SK-N-SH (cell line): ENCODE data around the gene CACNA1E. TPM values are rescaled to one million over a fixed set of nuclear protein-coding genes. Genes with fewer than 3 reads are reported as not detected.

Experiments
- CTCF ChIA-PET: fragments of 300-600, 350-600 bp; formaldehyde crosslinking; extraction: SDS; loops from one replicate; lab custom pipeline; 2021; lab: Yijun Ruan, JAX
- POLR2A ChIA-PET: fragments of 350-600 bp; sonication (Branson Sonifier 250); formaldehyde crosslinking; extraction: SDS; loops from one replicate; lab custom pipeline; 2020; ENCODE audit warnings: antibody characterized with exemption, inconsistent platforms; lab: Yijun Ruan, JAX
- DNase-seq: peaks from one replicate; pipeline ENCODE4 v3.0.0; 2012
- H2AFZ ChIP-seq: fragments of 200-600 bp; sonication (generic); 2 replicates; pipeline ENCODE4 v1.8.1; 2016; ENCODE audit warnings: antibody characterized with exemption, mild to moderate bottlenecking, low read depth
- H3F3A ChIP-seq: fragments of 200-600 bp; sonication (generic); replicated peaks from 2 replicates; pipeline ENCODE3; 2016; ENCODE audit warnings: antibody characterized with exemption, mild to moderate bottlenecking; ENCODE audit not compliant: insufficient read depth
- H3K27ac ChIP-seq, 2 experiments: fragments of 200-500 bp in 1 of 2; fragments of 200-600 bp in 1 of 2; sonication (Bioruptor generic) in 1 of 2; sonication (generic), shearing (Covaris generic) in 1 of 2; 2 replicates each; pipeline versions ENCODE4 v1.5.1 to v1.6.1; 2014 to 2016; ENCODE audit warnings: low read depth in 2 of 2, inconsistent platforms in 1 of 2, low read length in 1 of 2, mild to moderate bottlenecking in 1 of 2, mixed read lengths in 1 of 2
- H3K27me3 ChIP-seq: fragments of 200-600 bp; sonication (generic), shearing (Covaris generic); 2 replicates; pipeline ENCODE4 v1.6.1; 2016; ENCODE audit warnings: mixed run types; ENCODE audit not compliant: insufficient read depth
- H3K36me3 ChIP-seq, 2 experiments: fragments of 200-500 bp in 1 of 2; fragments of 200-600 bp in 1 of 2; sonication (Bioruptor generic) in 1 of 2; sonication (generic) in 1 of 2; replicated peaks in 1 of 2; 2 replicates each; pipeline versions ENCODE3 to v1.5.1; 2014 to 2016; ENCODE audit warnings: low read length in 1 of 2, mild to moderate bottlenecking in 1 of 2; ENCODE audit not compliant: insufficient read depth in 2 of 2, control insufficient read depth in 1 of 2
- H3K4me1 ChIP-seq, 2 experiments: fragments of 200-500 bp in 1 of 2; fragments of 200-600 bp in 1 of 2; sonication (Bioruptor generic) in 1 of 2; sonication (generic), shearing (Covaris generic) in 1 of 2; 2 replicates each; pipeline versions ENCODE4 v1.5.1 to v1.6.1; 2014 to 2016; ENCODE audit warnings: low read depth in 1 of 2, low read length in 1 of 2, mixed run types in 1 of 2; ENCODE audit not compliant: insufficient read depth in 2 of 2, control insufficient read depth in 1 of 2
- H3K4me2 ChIP-seq: fragments of 200-600 bp; sonication (generic), shearing (Covaris generic); 2 replicates; pipeline ENCODE4 v1.6.1; 2017; ENCODE audit warnings: mixed run types
- H3K4me3 ChIP-seq, 2 experiments: fragments of 200-500 bp in 1 of 2; fragments of 200-600 bp in 1 of 2; sonication (Bioruptor generic) in 1 of 2; sonication (generic), shearing (Covaris generic) in 1 of 2; 2 replicates each; pipeline versions ENCODE4 v1.5.1 to v1.8.1; 2014 to 2016; ENCODE audit warnings: low read depth in 2 of 2, inconsistent platforms in 1 of 2, low read length in 1 of 2, mild to moderate bottlenecking in 1 of 2, mixed read lengths in 1 of 2, moderate library complexity in 1 of 2
- H3K79me2 ChIP-seq: fragments of 200-600 bp; sonication (generic); 2 replicates; pipeline ENCODE4 v1.8.1; 2017; ENCODE audit warnings: mild to moderate bottlenecking; ENCODE audit not compliant: insufficient read depth
- H3K9ac ChIP-seq: fragments of 200-600 bp; sonication (generic); 2 replicates; pipeline ENCODE4 v1.6.1; 2017; ENCODE audit warnings: mixed run types
- H3K9me2 ChIP-seq: fragments of 200-600 bp; sonication (generic); 2 replicates; pipeline ENCODE4 v1.6.1; 2017; ENCODE audit warnings: mixed run types
- H3K9me3 ChIP-seq: fragments of 200-600 bp; sonication (generic); 2 replicates; pipeline ENCODE4 v1.6.1; 2017; ENCODE audit warnings: mixed run types, mild to moderate bottlenecking, moderate library complexity
- H4K20me1 ChIP-seq: fragments of 200-600 bp; sonication (generic); 2 replicates; pipeline ENCODE4 v1.6.1; 2017; ENCODE audit warnings: mild to moderate bottlenecking, mixed run types; ENCODE audit not compliant: insufficient read depth
- CHD2 ChIP-seq: fragments of 150-350 bp; IDR thresholded peaks from 2 replicates; pipeline ENCODE4 v1.6.1; 2018; ENCODE audit warnings: low read length; ENCODE audit not compliant: partially characterized antibody
- FOSL2 ChIP-seq: IDR thresholded peaks from 2 replicates; pipeline ENCODE4 v1.4.0; 2012; ENCODE audit warnings: low read depth, mild to moderate bottlenecking, moderate library complexity, borderline replicate concordance
- FOXM1 ChIP-seq: IDR thresholded peaks from 2 replicates; pipeline ENCODE4 v1.4.0; 2012; ENCODE audit warnings: low read depth, mild to moderate bottlenecking
- GABPA ChIP-seq: IDR thresholded peaks from 2 replicates; pipeline ENCODE4 v1.4.0; 2012; ENCODE audit warnings: low read depth, mild to moderate bottlenecking
- IRF3 ChIP-seq: fragments of 150-350 bp; IDR thresholded peaks from 2 replicates; pipeline ENCODE4 v1.6.1; 2016; ENCODE audit warnings: mild to moderate bottlenecking, low read depth, low read length
- JUND ChIP-seq: IDR thresholded peaks from 2 replicates; pipeline ENCODE4 v1.4.0; 2012
- MAX ChIP-seq: IDR thresholded peaks from 2 replicates; pipeline ENCODE4 v1.4.0; 2012; ENCODE audit warnings: low read depth
- MEF2A ChIP-seq: IDR thresholded peaks from 2 replicates; pipeline ENCODE4 v1.4.0; 2012; ENCODE audit warnings: low read depth, borderline replicate concordance
- MXI1 ChIP-seq: IDR thresholded peaks from 2 replicates; pipeline ENCODE4 v1.6.1; 2012; ENCODE audit warnings: mild to moderate bottlenecking, low read depth, low read length, improper control_type of control experiment
- NFIC ChIP-seq: IDR thresholded peaks from 2 replicates; pipeline ENCODE4 v1.4.0; 2012; ENCODE audit warnings: borderline replicate concordance
- RCOR1 ChIP-seq: fragments of 150-350 bp; IDR thresholded peaks from 2 replicates; pipeline ENCODE4 v1.6.1; 2017; ENCODE audit warnings: antibody characterized with exemption, low read length
- REST ChIP-seq: IDR thresholded peaks from 2 replicates; pipeline ENCODE4 v1.6.1; 2012; ENCODE audit warnings: mild to moderate bottlenecking, low read depth, low read length, moderate library complexity
- RFX5 ChIP-seq: IDR thresholded peaks from 2 replicates; pipeline ENCODE4 v1.6.1; 2012; ENCODE audit warnings: mild to moderate bottlenecking, improper control_type of control experiment, low read length
- SIN3A ChIP-seq: IDR thresholded peaks from 2 replicates; pipeline ENCODE4 v1.6.1; 2012; ENCODE audit warnings: low read depth, mild to moderate bottlenecking, low read length, moderate library complexity, borderline replicate concordance
- SMC3 ChIP-seq: IDR thresholded peaks from 2 replicates; pipeline ENCODE4 v1.6.1; 2012; ENCODE audit warnings: low read depth, low read length, improper control_type of control experiment
- TCF12 ChIP-seq: IDR thresholded peaks from 2 replicates; pipeline ENCODE4 v1.4.0; 2012
- USF1 ChIP-seq: IDR thresholded peaks from 2 replicates; pipeline ENCODE4 v1.4.0; 2012; ENCODE audit warnings: low read depth, borderline replicate concordance
- YY1 ChIP-seq: IDR thresholded peaks from 2 replicates; pipeline ENCODE4 v1.4.0; 2012; ENCODE audit warnings: low read depth, mild to moderate bottlenecking
- WGBS: methylation state at CpG from one replicate; pipeline ENCODE4 v1.1.6; 2017; ENCODE audit warnings: low lambda C conversion rate; 5-methylcytosine and 5-hydroxymethylcytosine counted together
- polyA plus RNA-seq, 3 experiments: library from polyadenylated mRNA; depleted of rRNA; stranded (reverse); fragments of >200 nt; gene quantifications; 2 replicates each; pipeline ENCODE4 v1.2.3, GENCODE V29; 2012

CACNA1E gene
- polyA plus RNA-seq, 1 of the 3 experiments (the other 2 are of a cell fraction): not detected

GRCh38 chr1:181452746-181453145 is 30.6 kb upstream of the CACNA1E start:
- WGBS: 3% methylated on average over 3 of the region's 3 CpGs
- Histone ChIP-seq H3K9me2 (no peaks in the 10 kb centered on the region), H3K9ac (no peak overlapping the region), H3K27ac (no peak overlapping the region), H2AFZ (no peak overlapping the region), H3K27me3 (no peaks in the 10 kb centered on the region), H4K20me1 (no peaks in the 10 kb centered on the region), H3K9me3 (no peaks in the 10 kb centered on the region), H3K4me1 (no peaks in the 10 kb centered on the region), H3K4me2 (no peak overlapping the region), H3K79me2 (no peaks in the 10 kb centered on the region), H3K4me3 (no peak overlapping the region), H3K36me3 (no peaks in the 10 kb centered on the region), H3F3A (no peaks in the 10 kb centered on the region)
- ChIA-PET CTCF (no interaction called here), POLR2A (no interaction called here)
- no peak for DNase-seq
- TF ChIP-seq FOXM1 (no peak), USF1 (no peak), RFX5 (no peak), TCF12 (no peak), YY1 (no peak), CHD2 (no peak), REST (no peak), SMC3 (no peak), RCOR1 (no peak), IRF3 (no peak), FOSL2 (no peak), SIN3A (no peak), MXI1 (no peak), NFIC (no peak), MEF2A (no peak), MAX (no peak), GABPA (no peak), JUND (no peak)
